ENCODE measurements around the gene CARD14.
"Not testable (repeated sequence)": the region's sequence is repeated elsewhere in the genome, so short reads cannot be mapped to it uniquely, and the experiment has no call there.

DNA sequence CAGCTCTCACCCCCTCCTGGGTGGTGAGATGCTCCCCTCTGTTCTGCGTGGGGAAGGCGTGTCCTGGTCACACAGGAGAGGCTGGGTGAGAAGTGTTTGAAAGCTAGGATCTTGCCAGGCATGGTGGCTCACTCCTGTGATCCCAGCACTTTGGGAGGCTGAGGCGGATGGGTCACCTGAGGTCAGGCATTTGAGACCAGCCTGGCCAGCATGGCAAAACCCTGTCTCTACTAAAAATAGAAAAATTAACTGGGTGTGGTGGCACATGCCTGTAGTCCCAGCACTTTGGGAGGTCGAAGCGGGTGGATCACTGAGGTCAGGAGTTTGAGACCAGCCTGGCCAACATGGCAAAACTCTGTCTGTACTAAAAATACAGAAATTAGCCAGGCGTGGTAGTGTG is 74.6 kb downstream of the CARD14 start:
- TF ChIP-seq, protein P1, sequence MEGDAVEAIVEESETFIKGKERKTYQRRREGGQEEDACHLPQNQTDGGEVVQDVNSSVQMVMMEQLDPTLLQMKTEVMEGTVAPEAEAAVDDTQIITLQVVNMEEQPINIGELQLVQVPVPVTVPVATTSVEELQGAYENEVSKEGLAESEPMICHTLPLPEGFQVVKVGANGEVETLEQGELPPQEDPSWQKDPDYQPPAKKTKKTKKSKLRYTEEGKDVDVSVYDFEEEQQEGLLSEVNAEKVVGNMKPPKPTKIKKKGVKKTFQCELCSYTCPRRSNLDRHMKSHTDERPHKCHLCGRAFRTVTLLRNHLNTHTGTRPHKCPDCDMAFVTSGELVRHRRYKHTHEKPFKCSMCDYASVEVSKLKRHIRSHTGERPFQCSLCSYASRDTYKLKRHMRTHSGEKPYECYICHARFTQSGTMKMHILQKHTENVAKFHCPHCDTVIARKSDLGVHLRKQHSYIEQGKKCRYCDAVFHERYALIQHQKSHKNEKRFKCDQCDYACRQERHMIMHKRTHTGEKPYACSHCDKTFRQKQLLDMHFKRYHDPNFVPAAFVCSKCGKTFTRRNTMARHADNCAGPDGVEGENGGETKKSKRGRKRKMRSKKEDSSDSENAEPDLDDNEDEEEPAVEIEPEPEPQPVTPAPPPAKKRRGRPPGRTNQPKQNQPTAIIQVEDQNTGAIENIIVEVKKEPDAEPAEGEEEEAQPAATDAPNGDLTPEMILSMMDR (IDR thresholded peaks at IDR 0.05), result not testable (repeated sequence)
- TF ChIP-seq EZH2 (IDR thresholded peaks at IDR 0.05; ENCODE audit: borderline replicate concordance, insufficient read depth, low read depth, low read length, poor library complexity, severe bottlenecking), result not testable (repeated sequence)

Data from B cell (primary cell).